ENCODE data around the gene WDR46. TPM values are rescaled to one million over a fixed set of nuclear protein-coding genes. Genes with fewer than 3 reads are reported as not detected.

The WDR46 gene
- total and polyA plus RNA-seq, 2 of the 13 experiments (the other 11 are each of a cell fraction or from before 2014, with no cell fraction given): 47.4 to 105 TPM

- BruUV-seq (replicated peaks): no TSS peak
- DNase-seq (ENCODE audit: low spot score) (no peak), ATAC-seq (no peak), FAIRE-seq (no peak)
- Histone ChIP-seq H3K36me3 (replicated peaks in 1 of 2; ENCODE audit: control insufficient read depth in 1 of 2, insufficient read depth in 2 of 2, low read length in 2 of 2) (peaks cover 12 to 38% of the 10 kb centered on the region in 2 experiments), H3K4me1 (ENCODE audit: insufficient read depth, low read length) (peaks cover 9% of the 10 kb centered on the region; the same call in 1 of the 2 replicates), H4K20me1 (ENCODE audit: insufficient read depth, low read length) (no peaks in the 10 kb centered on the region), H3K27me3 (ENCODE audit: control insufficient read depth in 1 of 2, insufficient read depth in 2 of 2, low read length in 2 of 2) (no peaks in the 10 kb centered on the region), H3K4me2 (ENCODE audit: low read depth, low read length) (no peak overlapping the region), H3K4me3 (replicated peaks in 1 of 3; ENCODE audit: insufficient read depth in 1 of 3, low read depth in 2 of 3, low read length in 3 of 3) (no peak overlapping the region), H3K79me2 (ENCODE audit: insufficient read depth, low read length) (no peaks in the 10 kb centered on the region), H3K9me3 (ENCODE audit: low read length) (no peaks in the 10 kb centered on the region), H3K9ac (ENCODE audit: insufficient read depth, low read depth, low read length) (no peak overlapping the region), H2AFZ (ENCODE audit: low read length) (no peak overlapping the region), H3K27ac (ENCODE audit: extremely low read length, insufficient read depth, low read length) (no peak overlapping the region)
- intact Hi-C loops (cut with micrococcal nuclease; ENCODE audit: unreplicated experiment): no loop called here
- 82% methylated on average over 5 of the region's 5 CpGs for WGBS (ENCODE audit: low lambda C conversion rate)
- ChIA-PET CTCF (ENCODE audit: low intra/inter-chr PET ratio, low total read pairs) (no interaction called here), POLR2A (interaction anchor here (2.9 to 7.4 kb wide), 2 partner anchors 9 to 13 kb away, joined by 8 to 44 read pairs; partner anchors contain the start of genes RPS18 and VPS52)
- no peak for TF ChIP-seq ZNF33A (CRISPR knock-in tag; IDR thresholded peaks at IDR 0.05; ENCODE audit: borderline replicate concordance)
- no peak for TF ChIP-seq HMGA1 (CRISPR knock-in tag; conservative IDR thresholded peaks at IDR 0.05)
- TF ChIP-seq, protein P1, sequence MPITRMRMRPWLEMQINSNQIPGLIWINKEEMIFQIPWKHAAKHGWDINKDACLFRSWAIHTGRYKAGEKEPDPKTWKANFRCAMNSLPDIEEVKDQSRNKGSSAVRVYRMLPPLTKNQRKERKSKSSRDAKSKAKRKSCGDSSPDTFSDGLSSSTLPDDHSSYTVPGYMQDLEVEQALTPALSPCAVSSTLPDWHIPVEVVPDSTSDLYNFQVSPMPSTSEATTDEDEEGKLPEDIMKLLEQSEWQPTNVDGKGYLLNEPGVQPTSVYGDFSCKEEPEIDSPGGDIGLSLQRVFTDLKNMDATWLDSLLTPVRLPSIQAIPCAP (CRISPR knock-in tag; IDR thresholded peaks at IDR 0.05; ENCODE audit: low read depth): no peak
- TF ChIP-seq NKX3-1 (CRISPR knock-in tag; IDR thresholded peaks at IDR 0.05): no peak
- in situ Hi-C loops (cut with HindIII; ENCODE audit: extremely low pct_ligation_motif_present, low pct_unique_long_range_greater_than_20kb): no loop called here
Measured at GRCh38 chr6:33259032-33259431, 30.0 kb downstream of the WDR46 start.

GRCh38 chr6:33254591-33254990 is 34.4 kb downstream of the WDR46 start:
- Histone ChIP-seq H3K4me1 (ENCODE audit: insufficient read depth, low read length) (peaks cover 26% of the 10 kb centered on the region), H3K4me3 (replicated peaks in 1 of 3; ENCODE audit: insufficient read depth in 1 of 3, low read depth in 2 of 3, low read length in 3 of 3) (no peak overlapping the region), H3K79me2 (ENCODE audit: insufficient read depth, low read length) (no peaks in the 10 kb centered on the region), H4K20me1 (ENCODE audit: insufficient read depth, low read length) (no peaks in the 10 kb centered on the region), H3K27ac (ENCODE audit: extremely low read length, insufficient read depth, low read length) (no peak overlapping the region), H2AFZ (ENCODE audit: low read length) (no peak overlapping the region), H3K27me3 (ENCODE audit: control insufficient read depth in 1 of 2, insufficient read depth in 2 of 2, low read length in 2 of 2) (no peaks in the 10 kb centered on the region), H3K9me3 (ENCODE audit: low read length) (no peaks in the 10 kb centered on the region), H3K9ac (ENCODE audit: insufficient read depth, low read depth, low read length) (no peak overlapping the region), H3K4me2 (ENCODE audit: low read depth, low read length) (no peak overlapping the region), H3K36me3 (replicated peaks in 1 of 2; ENCODE audit: control insufficient read depth in 1 of 2, insufficient read depth in 2 of 2, low read length in 2 of 2) (peaks cover 7 to 11% of the 10 kb centered on the region in 2 experiments; a peak in 4 of 5 replicates)
- ChIA-PET POLR2A (interaction anchor here (1.0 to 3.0 kb wide), 3 partner anchors 17 to 55 kb away, joined by 4 to 16 read pairs (median 5); partner anchors contain the start of genes HSD17B8, RPS18 and VPS52), CTCF (ENCODE audit: low intra/inter-chr PET ratio, low total read pairs) (no interaction called here)
- TF ChIP-seq ZNF136 (CRISPR knock-in tag; IDR thresholded peaks at IDR 0.05; ENCODE audit: low read depth) (no peak), SOX5 (CRISPR knock-in tag; IDR thresholded peaks at IDR 0.05; ENCODE audit: borderline replicate concordance) (no peak)
- FAIRE-seq (no peak), ATAC-seq (no peak), DNase-seq (ENCODE audit: low spot score) (no peak)
- 96% methylated on average over 4 of the region's 4 CpGs for WGBS (ENCODE audit: low lambda C conversion rate)
- BruUV-seq (replicated peaks): no TSS peak
- intact Hi-C loops (cut with micrococcal nuclease; ENCODE audit: unreplicated experiment) (no loop called here), in situ Hi-C loops (cut with HindIII; ENCODE audit: extremely low pct_ligation_motif_present, low pct_unique_long_range_greater_than_20kb) (no loop called here)
